Activated CD4-positive, alpha-beta memory T cell treated with anti-CD3 and anti-CD28 coated beads for 36 hours (primary cell): ENCODE measurements around the gene MOV10L1. TPM values are rescaled to one million over a fixed set of nuclear protein-coding genes. Genes with fewer than 3 reads are reported as not detected.
A peak's percentile ranks its signal among the peaks of the same experiment; 100 is the strongest.

Source experiments
- CTCF ChIA-PET: fragments of 350-600 bp; sonication (Branson Sonifier 250); formaldehyde crosslinking; loops from one replicate; lab custom pipeline; 2021; ENCODE audit warnings: antibody characterized with exemption, inconsistent platforms; lab: Charles Lee
- POLR2A ChIA-PET: fragments of 350-600 bp; sonication (Branson Sonifier 250); formaldehyde crosslinking; loops from one replicate; lab custom pipeline; 2021; ENCODE audit warnings: antibody characterized with exemption; lab: Charles Lee
- DNase-seq: peaks from one replicate; pipeline ENCODE4 v3.0.0-alpha.2; 2020
- H3K27ac Mint-ChIP-seq: one replicate; pipeline ENCODE4 v1.8.0; 2021; ENCODE audit warnings: mixed read lengths
- H3K27me3 Mint-ChIP-seq: one replicate; pipeline ENCODE4 v1.8.0; 2021; ENCODE audit warnings: mixed read lengths
- H3K36me3 Mint-ChIP-seq: one replicate; pipeline ENCODE4 v1.8.0; 2021; ENCODE audit warnings: mixed read lengths
- H3K4me1 Mint-ChIP-seq: one replicate; pipeline ENCODE4 v1.8.0; 2021; ENCODE audit warnings: low read depth, mixed read lengths
- H3K4me3 Mint-ChIP-seq: one replicate; pipeline ENCODE4 v1.8.0; 2021; ENCODE audit warnings: mild to moderate bottlenecking, mixed read lengths
- H3K9me3 Mint-ChIP-seq: one replicate; pipeline ENCODE4 v1.8.0; 2021; ENCODE audit warnings: mixed read lengths
- intact Hi-C: fragments of 100-400 bp; cut with micrococcal nuclease; formaldehyde crosslinking; loops from one replicate; pipeline ENCODE4 v1.15.1; 2023
- total RNA-seq, 2 experiments: library from RNA; stranded (reverse); gene quantifications; one replicate each; pipeline ENCODE4 v1.2.3, GENCODE V29; 2021

The MOV10L1 gene
- total RNA-seq, 2 experiments from 2014 or later: not detected

- intact Hi-C loops: no loop called here
- Mint-ChIP-seq H3K4me3 (no peak overlapping the region), H3K9me3 (no peaks in the 10 kb centered on the region), H3K27ac (no peak overlapping the region), H3K4me1 (peaks cover 4% of the 10 kb centered on the region), H3K27me3 (peaks cover 16% of the 10 kb centered on the region), H3K36me3 (no peaks in the 10 kb centered on the region)
- CTCF ChIA-PET: no interaction called here
- POLR2A ChIA-PET: interaction anchor here (1.0 kb wide), 1 partner anchor 12 kb away, joined by 3 read pairs; no protein-coding TSS in a partner anchor
- no peak for DNase-seq
Measured at GRCh38 chr22:50175191-50175461, 85.3 kb downstream of the MOV10L1 start.

GRCh38 chr22:50175921-50176849, 86.4 kb downstream of the MOV10L1 start:
- no peak for DNase-seq
- no peak overlapping the region for H3K27ac Mint-ChIP-seq
- H3K4me1 Mint-ChIP-seq: peaks cover 2% of the 10 kb centered on the region
- intact Hi-C loops: no loop called here
- no peak overlapping the region for H3K4me3 Mint-ChIP-seq
- peaks cover 13% of the 10 kb centered on the region for H3K27me3 Mint-ChIP-seq
- no peaks in the 10 kb centered on the region for H3K9me3 Mint-ChIP-seq
- H3K36me3 Mint-ChIP-seq: no peaks in the 10 kb centered on the region
- ChIA-PET POLR2A (no interaction called here), CTCF (no interaction called here)

GRCh38 chr22:50176850-50177536, 87.2 kb downstream of the MOV10L1 start:
- Mint-ChIP-seq H3K9me3 (no peaks in the 10 kb centered on the region), H3K4me1 (peaks cover 2% of the 10 kb centered on the region), H3K27me3 (peaks cover 9% of the 10 kb centered on the region), H3K36me3 (no peaks in the 10 kb centered on the region), H3K4me3 (no peak overlapping the region), H3K27ac (no peak overlapping the region)
- ChIA-PET POLR2A (no interaction called here), CTCF (no interaction called here)
- DNase-seq: no peak
- intact Hi-C loops: no loop called here

- H3K4me1 Mint-ChIP-seq: peaks cover 2% of the 10 kb centered on the region
- H3K36me3 Mint-ChIP-seq: no peaks in the 10 kb centered on the region
- POLR2A ChIA-PET: no interaction called here
- no peaks in the 10 kb centered on the region for H3K9me3 Mint-ChIP-seq
- no peak overlapping the region for H3K27ac Mint-ChIP-seq
- H3K4me3 Mint-ChIP-seq: no peak overlapping the region
- CTCF ChIA-PET: no interaction called here
- intact Hi-C loops: no loop called here
- no peak for DNase-seq
- H3K27me3 Mint-ChIP-seq: peaks cover 9% of the 10 kb centered on the region
Measured at GRCh38 chr22:50177537-50178470, 88.0 kb downstream of the MOV10L1 start.

GRCh38 chr22:50178471-50178864, 88.7 kb downstream of the MOV10L1 start:
- peaks cover 2% of the 10 kb centered on the region for H3K4me1 Mint-ChIP-seq
- ChIA-PET CTCF (no interaction called here), POLR2A (no interaction called here)
- no peaks in the 10 kb centered on the region for H3K9me3 Mint-ChIP-seq
- H3K27ac Mint-ChIP-seq: no peak overlapping the region
- intact Hi-C loops: no loop called here
- no peak overlapping the region for H3K4me3 Mint-ChIP-seq
- H3K27me3 Mint-ChIP-seq: peaks cover 9% of the 10 kb centered on the region
- H3K36me3 Mint-ChIP-seq: no peaks in the 10 kb centered on the region
- no peak for DNase-seq

GRCh38 chr22:50178871-50179869, 89.4 kb downstream of the MOV10L1 start:
- POLR2A ChIA-PET: no interaction called here
- Mint-ChIP-seq H3K27ac (no peak overlapping the region), H3K9me3 (no peaks in the 10 kb centered on the region), H3K4me3 (no peak overlapping the region), H3K4me1 (peaks cover 2% of the 10 kb centered on the region), H3K36me3 (no peaks in the 10 kb centered on the region), H3K27me3 (peaks cover 9% of the 10 kb centered on the region)
- CTCF ChIA-PET: no interaction called here
- intact Hi-C loops: no loop called here
- DNase-seq: peak; percentile 8

- ChIA-PET POLR2A (no interaction called here), CTCF (no interaction called here)
- intact Hi-C loops: no loop called here
- no peak for DNase-seq
- Mint-ChIP-seq H3K4me3 (no peak overlapping the region), H3K27ac (no peak overlapping the region), H3K4me1 (peaks cover 5% of the 10 kb centered on the region), H3K36me3 (no peaks in the 10 kb centered on the region), H3K9me3 (no peaks in the 10 kb centered on the region), H3K27me3 (peaks cover 9% of the 10 kb centered on the region)
Measured at GRCh38 chr22:50179937-50180726, 90.3 kb downstream of the MOV10L1 start.

GRCh38 chr22:50180727-50181521, 91.1 kb downstream of the MOV10L1 start:
- ChIA-PET CTCF (interaction anchor here (0.6 kb wide), 1 partner anchor 26 kb away, joined by 3 read pairs; no protein-coding TSS in a partner anchor), POLR2A (no interaction called here)
- H3K36me3 Mint-ChIP-seq: no peaks in the 10 kb centered on the region
- H3K27ac Mint-ChIP-seq: no peak overlapping the region
- intact Hi-C loops: no loop called here
- no peak overlapping the region for H3K4me3 Mint-ChIP-seq
- no peak for DNase-seq
- H3K9me3 Mint-ChIP-seq: no peaks in the 10 kb centered on the region
- H3K27me3 Mint-ChIP-seq: peaks cover 9% of the 10 kb centered on the region
- peaks cover 8% of the 10 kb centered on the region for H3K4me1 Mint-ChIP-seq

- ChIA-PET POLR2A (no interaction called here), CTCF (interaction anchor here (0.8 kb wide), 1 partner anchor 24 kb away, joined by 4 read pairs; no protein-coding TSS in a partner anchor)
- Mint-ChIP-seq H3K9me3 (no peaks in the 10 kb centered on the region), H3K27ac (no peak overlapping the region), H3K4me1 (peaks cover 12% of the 10 kb centered on the region), H3K4me3 (no peak overlapping the region), H3K27me3 (peaks cover 6% of the 10 kb centered on the region), H3K36me3 (peaks cover 3% of the 10 kb centered on the region)
- DNase-seq: no peak
- intact Hi-C loops: no loop called here
Measured at GRCh38 chr22:50182176-50183081, 92.6 kb downstream of the MOV10L1 start.
